ENCODE results near the gene GRIN2A.
"Not testable (repeated sequence)": the region's sequence is repeated elsewhere in the genome, so short reads cannot be mapped to it uniquely, and the experiment has no call there.

The GRIN2A gene

DNA sequence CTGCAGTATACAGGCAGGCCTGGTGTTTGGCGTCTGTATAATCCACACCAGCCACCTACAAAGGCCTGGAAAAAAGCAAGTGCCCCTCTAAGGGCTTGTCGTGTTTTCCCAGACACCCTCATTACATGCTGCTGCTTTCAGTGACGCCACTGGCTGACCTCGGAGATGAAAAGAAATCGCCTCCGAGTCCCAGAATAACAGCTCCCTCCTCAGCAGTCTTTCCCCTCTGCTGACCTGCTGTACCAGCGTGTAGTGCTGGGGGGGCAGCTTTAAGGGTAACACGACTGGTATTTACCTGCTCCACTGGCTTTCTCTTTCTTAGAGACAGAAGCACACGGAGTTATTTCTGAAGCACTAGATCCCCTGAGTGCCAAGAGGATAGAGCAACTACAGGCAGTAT, 296.8 kb downstream of the GRIN2A start:
- no peak overlapping the region for H3K4me3 ChIP-seq (ENCODE audit: control insufficient read depth, low read depth, low read length)
- TF ChIP-seq, protein P1, sequence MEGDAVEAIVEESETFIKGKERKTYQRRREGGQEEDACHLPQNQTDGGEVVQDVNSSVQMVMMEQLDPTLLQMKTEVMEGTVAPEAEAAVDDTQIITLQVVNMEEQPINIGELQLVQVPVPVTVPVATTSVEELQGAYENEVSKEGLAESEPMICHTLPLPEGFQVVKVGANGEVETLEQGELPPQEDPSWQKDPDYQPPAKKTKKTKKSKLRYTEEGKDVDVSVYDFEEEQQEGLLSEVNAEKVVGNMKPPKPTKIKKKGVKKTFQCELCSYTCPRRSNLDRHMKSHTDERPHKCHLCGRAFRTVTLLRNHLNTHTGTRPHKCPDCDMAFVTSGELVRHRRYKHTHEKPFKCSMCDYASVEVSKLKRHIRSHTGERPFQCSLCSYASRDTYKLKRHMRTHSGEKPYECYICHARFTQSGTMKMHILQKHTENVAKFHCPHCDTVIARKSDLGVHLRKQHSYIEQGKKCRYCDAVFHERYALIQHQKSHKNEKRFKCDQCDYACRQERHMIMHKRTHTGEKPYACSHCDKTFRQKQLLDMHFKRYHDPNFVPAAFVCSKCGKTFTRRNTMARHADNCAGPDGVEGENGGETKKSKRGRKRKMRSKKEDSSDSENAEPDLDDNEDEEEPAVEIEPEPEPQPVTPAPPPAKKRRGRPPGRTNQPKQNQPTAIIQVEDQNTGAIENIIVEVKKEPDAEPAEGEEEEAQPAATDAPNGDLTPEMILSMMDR (conservative IDR thresholded peaks at IDR 0.05; ENCODE audit: control insufficient read depth, insufficient read depth, low read depth, low read length), result no peak
- DNase-seq (ENCODE audit: low read depth), result no peak

DNA sequence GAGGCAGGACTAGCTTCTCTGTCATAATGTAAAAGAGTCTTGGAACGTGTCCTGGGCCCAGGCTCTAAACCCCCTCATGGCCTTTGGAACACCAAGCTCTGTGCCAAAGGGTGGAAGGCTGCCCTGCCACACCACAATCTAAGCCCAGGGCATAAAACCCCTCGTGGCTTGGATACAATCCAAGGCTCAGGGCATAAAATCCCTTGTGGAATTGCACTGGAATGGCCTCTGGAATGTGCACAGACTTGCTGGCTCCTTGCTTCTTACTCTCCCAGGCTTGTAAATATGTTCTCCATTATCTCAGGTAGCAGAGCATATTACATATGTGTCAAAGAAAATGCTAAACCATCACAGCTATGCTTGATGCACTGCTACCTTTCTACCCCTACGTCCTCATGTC, 306.2 kb downstream of the GRIN2A start:
- not testable (repeated sequence) for H3K4me3 ChIP-seq (ENCODE audit: control insufficient read depth, low read depth, low read length); DNase-seq (ENCODE audit: low read depth)

DNA sequence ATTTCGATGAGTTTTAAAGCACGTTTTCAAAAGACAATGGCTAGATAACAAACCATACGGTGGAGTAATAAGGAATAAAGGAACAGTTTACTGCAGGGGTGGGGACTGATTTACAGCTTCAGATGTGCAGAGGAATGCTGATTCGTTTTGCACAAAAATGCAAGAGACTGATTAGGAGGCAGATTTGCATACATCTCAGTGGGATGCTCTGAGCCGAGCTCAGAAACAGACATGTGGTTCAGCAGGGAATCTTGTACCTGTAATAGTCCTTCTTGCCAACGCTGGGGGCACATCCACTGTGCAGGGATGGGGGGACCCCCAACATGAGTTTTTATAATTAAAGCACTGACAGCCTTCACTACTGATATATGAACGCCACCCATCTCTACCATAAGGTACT, 308.0 kb downstream of the GRIN2A start:
- no peak overlapping the region for H3K4me3 ChIP-seq (ENCODE audit: control insufficient read depth, low read depth, low read length)
- no peak for DNase-seq (ENCODE audit: low read depth)
- TF ChIP-seq, protein P1 (conservative IDR thresholded peaks at IDR 0.05; ENCODE audit: control insufficient read depth, insufficient read depth, low read depth, low read length), result no peak

DNA sequence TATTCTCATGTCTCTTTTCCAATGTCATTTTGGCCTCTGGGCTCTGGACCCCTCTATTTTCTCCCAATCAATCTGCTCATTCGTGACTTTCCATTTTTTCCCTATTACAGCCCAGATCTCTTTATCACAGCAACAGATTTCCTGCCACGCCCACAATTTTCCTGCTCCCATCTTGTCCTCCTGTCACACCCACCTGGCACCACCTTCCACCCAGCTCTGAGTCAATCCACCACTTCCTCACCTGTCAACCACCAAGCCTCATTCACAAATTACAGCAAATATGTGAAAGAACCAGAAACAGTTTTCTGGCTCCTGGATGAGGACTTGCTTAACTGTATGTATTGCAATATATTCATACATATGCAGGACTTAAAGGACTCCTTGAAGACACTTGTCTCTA, 311.3 kb downstream of the GRIN2A start:
- DNase-seq (ENCODE audit: low read depth), result no peak
- no peak overlapping the region for H3K4me3 ChIP-seq (ENCODE audit: control insufficient read depth, low read depth, low read length)
- TF ChIP-seq, protein P1 (conservative IDR thresholded peaks at IDR 0.05; ENCODE audit: control insufficient read depth, insufficient read depth, low read depth, low read length), result no peak

DNA sequence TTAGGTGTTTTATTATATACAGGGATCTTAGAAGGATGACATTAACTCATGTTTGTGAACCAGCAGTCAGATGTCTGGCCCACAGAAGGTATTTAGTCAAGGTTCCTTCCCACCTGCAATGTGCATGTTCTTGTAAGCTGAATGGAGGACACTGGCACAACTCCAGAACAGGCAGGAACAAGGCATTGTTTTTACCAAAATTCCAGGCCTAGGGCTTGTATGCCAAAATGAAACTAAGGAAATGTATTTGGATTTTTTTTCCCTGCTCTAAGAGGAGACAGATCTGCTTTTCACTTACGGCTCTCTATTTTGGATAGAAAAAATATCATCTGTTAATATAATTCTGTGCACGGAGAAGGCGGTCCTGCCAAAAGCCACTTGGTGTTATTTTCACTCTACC, 312.5 kb downstream of the GRIN2A start:
- no peak for DNase-seq (ENCODE audit: low read depth)
- TF ChIP-seq, protein P1 (conservative IDR thresholded peaks at IDR 0.05; ENCODE audit: control insufficient read depth, insufficient read depth, low read depth, low read length), result no peak
- H3K4me3 ChIP-seq (ENCODE audit: control insufficient read depth, low read depth, low read length), result no peak overlapping the region

DNA sequence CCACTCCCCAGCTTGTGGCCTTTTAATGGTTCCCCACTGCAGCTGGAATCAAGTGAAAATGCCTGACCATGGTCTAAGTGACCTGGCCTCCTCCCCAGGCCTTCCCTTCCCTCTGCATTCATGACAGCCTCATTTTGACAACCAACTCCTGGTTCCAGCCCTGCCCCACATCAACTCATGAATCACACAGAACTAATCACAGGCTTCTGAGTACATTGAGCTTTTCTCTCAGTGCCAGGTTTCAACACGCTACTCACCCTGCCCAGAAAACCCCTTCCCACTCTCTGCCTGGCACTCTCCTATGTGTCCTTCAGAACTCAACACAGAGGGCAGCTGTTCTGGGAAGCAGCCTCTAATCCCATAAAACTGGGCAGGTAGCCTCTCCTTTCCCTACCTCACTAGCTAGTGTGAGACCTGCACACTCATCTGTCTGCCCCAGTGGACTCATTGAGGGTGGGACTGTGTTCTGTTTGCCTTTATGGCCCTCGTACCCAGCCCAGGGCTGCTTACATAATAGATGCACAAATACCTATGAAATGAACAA, 313.6 kb downstream of the GRIN2A start:
- H3K4me3 ChIP-seq (ENCODE audit: control insufficient read depth, low read depth, low read length), result no peak overlapping the region
- DNase-seq (ENCODE audit: low read depth), result no peak
- TF ChIP-seq, protein P1 (conservative IDR thresholded peaks at IDR 0.05; ENCODE audit: control insufficient read depth, insufficient read depth, low read depth, low read length), result no peak

DNA sequence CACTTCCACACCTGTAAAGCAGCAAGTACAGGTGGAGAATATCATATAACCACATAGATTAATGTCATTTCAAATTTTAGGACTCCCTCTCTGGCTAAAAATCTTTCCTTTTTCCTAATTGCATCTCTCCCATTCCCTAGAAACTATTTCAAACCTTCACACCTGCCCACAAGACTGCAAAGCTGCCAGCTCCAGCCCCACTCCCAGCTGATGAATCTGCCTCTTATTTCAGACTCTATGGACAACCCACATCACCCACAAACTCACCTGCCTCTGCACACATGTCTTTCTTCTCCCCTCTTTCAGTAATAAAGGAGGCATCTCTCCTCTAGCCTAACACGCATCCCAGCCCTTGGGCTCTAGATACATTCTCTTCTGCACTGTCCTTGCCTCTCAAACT, 315.1 kb downstream of the GRIN2A start:
- DNase-seq (ENCODE audit: low read depth), result no peak
- TF ChIP-seq, protein P1 (conservative IDR thresholded peaks at IDR 0.05; ENCODE audit: control insufficient read depth, insufficient read depth, low read depth, low read length), result no peak

More for the DNA sequence above, 315.1 kb downstream of the GRIN2A start:
- H3K4me3 ChIP-seq (ENCODE audit: control insufficient read depth, low read depth, low read length), result no peak overlapping the region

Data from fibroblast of mammary gland (primary cell).